Suprapubic skin (tissue), 4 donors: ENCODE results near the gene RBM38.

Experiments
- CTCF ChIP-seq, 2 donors: fragments of 200-600 bp in 1 of 2; fragments of 450-650 bp in 1 of 2; sonication (generic) in 1 of 2; IDR thresholded peaks; one replicate each; pipeline ENCODE4 v1.5.1; 2016 to 2019; ENCODE audit warnings: antibody characterized with exemption in 2 of 2, mild to moderate bottlenecking in 1 of 2, moderate library complexity in 1 of 2
- EP300 ChIP-seq: sonication (generic); formaldehyde crosslinking; IDR thresholded peaks from one replicate; pipeline ENCODE4 v1.6.1; 2017; ENCODE audit warnings: antibody characterized with exemption
- POLR2A ChIP-seq, 2 donors: fragments of 450-650 bp; IDR thresholded peaks; one replicate each; pipeline ENCODE4 v1.6.1; 2017; ENCODE audit warnings: antibody characterized with exemption in 2 of 2, mild to moderate bottlenecking in 2 of 2, moderate library complexity in 2 of 2
- POLR2AphosphoS5 ChIP-seq, 3 donors: sonication (generic); formaldehyde crosslinking; IDR thresholded peaks; one replicate each; pipeline ENCODE4 v1.6.1; 2017; ENCODE audit warnings: antibody characterized with exemption in 3 of 3

GRCh38 chr20:57341663-57342062 lies 49.5 kb upstream of the RBM38 start:
- no peak for TF ChIP-seq POLR2A (IDR thresholded peaks at IDR 0.05)
- no peak for TF ChIP-seq CTCF (IDR thresholded peaks at IDR 0.05)
- no peak for TF ChIP-seq POLR2AphosphoS5 (IDR thresholded peaks at IDR 0.05)
- TF ChIP-seq EP300: no peak
